SK-N-SH (cell line): ENCODE measurements around the gene CAPZA2.
"Not testable (repeated sequence)": the region's sequence is repeated elsewhere in the genome, so short reads cannot be mapped to it uniquely, and the experiment has no call there.

Source experiments
- CTCF ChIP-seq: fragments of 200-600 bp; sonication (generic); IDR thresholded peaks from 2 replicates; pipeline ENCODE4 v1.6.1; 2017; ENCODE audit warnings: antibody characterized with exemption, mild to moderate bottlenecking, moderate library complexity
- EP300 ChIP-seq, 2 experiments: IDR thresholded peaks; 2 replicates each; pipeline versions ENCODE4 v1.4.0 to v1.6.1; 2012; ENCODE audit warnings: borderline replicate concordance in 1 of 2, low read depth in 1 of 2, low read length in 1 of 2
- FOXM1 ChIP-seq: IDR thresholded peaks from 2 replicates; pipeline ENCODE4 v1.4.0; 2012; ENCODE audit warnings: low read depth, mild to moderate bottlenecking
- GATA2 ChIP-seq: sonication (generic); formaldehyde crosslinking; IDR thresholded peaks from 2 replicates; pipeline ENCODE4 v1.5.0; 2020; ENCODE audit warnings: mild to moderate bottlenecking, missing genetic modification reagents
- MEF2A ChIP-seq: IDR thresholded peaks from 2 replicates; pipeline ENCODE4 v1.4.0; 2012; ENCODE audit warnings: low read depth, borderline replicate concordance
- MXI1 ChIP-seq: IDR thresholded peaks from 2 replicates; pipeline ENCODE4 v1.6.1; 2012; ENCODE audit warnings: mild to moderate bottlenecking, low read depth, low read length, improper control_type of control experiment
- SIN3A ChIP-seq: IDR thresholded peaks from 2 replicates; pipeline ENCODE4 v1.6.1; 2012; ENCODE audit warnings: low read depth, mild to moderate bottlenecking, low read length, moderate library complexity, borderline replicate concordance
- SMC3 ChIP-seq: IDR thresholded peaks from 2 replicates; pipeline ENCODE4 v1.6.1; 2012; ENCODE audit warnings: low read depth, low read length, improper control_type of control experiment
- YY1 ChIP-seq: IDR thresholded peaks from 2 replicates; pipeline ENCODE4 v1.4.0; 2012; ENCODE audit warnings: low read depth, mild to moderate bottlenecking
- ZBTB33 ChIP-seq: IDR thresholded peaks from 2 replicates; pipeline ENCODE4 v1.4.0; 2012; ENCODE audit warnings: low read depth, borderline replicate concordance
- TF ChIP-seq, protein P1 (sequence below): fragments of 150-350 bp; IDR thresholded peaks from 2 replicates; pipeline ENCODE4 v1.6.1; 2016; ENCODE audit warnings: mild to moderate bottlenecking, low read depth, low read length
- TF ChIP-seq, protein P2 (sequence below): fragments of 150-350 bp; IDR thresholded peaks from 2 replicates; pipeline ENCODE4 v1.6.1; 2017; ENCODE audit warnings: antibody characterized with exemption, low read length, low read depth, borderline replicate concordance
- TF ChIP-seq, protein P3 (sequence below): IDR thresholded peaks from 2 replicates; pipeline ENCODE4 v1.4.0; 2012; ENCODE audit warnings: low read depth

- TF ChIP-seq SIN3A; MXI1; CTCF; FOXM1; YY1; ZBTB33; MEF2A; SMC3; GATA2; EP300 (IDR thresholded peaks at IDR 0.05; ENCODE audit: borderline replicate concordance in 1 of 2, low read depth in 1 of 2, low read length in 1 of 2): not testable (repeated sequence)
- TF ChIP-seq, protein P1, sequence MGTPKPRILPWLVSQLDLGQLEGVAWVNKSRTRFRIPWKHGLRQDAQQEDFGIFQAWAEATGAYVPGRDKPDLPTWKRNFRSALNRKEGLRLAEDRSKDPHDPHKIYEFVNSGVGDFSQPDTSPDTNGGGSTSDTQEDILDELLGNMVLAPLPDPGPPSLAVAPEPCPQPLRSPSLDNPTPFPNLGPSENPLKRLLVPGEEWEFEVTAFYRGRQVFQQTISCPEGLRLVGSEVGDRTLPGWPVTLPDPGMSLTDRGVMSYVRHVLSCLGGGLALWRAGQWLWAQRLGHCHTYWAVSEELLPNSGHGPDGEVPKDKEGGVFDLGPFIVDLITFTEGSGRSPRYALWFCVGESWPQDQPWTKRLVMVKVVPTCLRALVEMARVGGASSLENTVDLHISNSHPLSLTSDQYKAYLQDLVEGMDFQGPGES, result not testable (repeated sequence)
- TF ChIP-seq, protein P2, sequence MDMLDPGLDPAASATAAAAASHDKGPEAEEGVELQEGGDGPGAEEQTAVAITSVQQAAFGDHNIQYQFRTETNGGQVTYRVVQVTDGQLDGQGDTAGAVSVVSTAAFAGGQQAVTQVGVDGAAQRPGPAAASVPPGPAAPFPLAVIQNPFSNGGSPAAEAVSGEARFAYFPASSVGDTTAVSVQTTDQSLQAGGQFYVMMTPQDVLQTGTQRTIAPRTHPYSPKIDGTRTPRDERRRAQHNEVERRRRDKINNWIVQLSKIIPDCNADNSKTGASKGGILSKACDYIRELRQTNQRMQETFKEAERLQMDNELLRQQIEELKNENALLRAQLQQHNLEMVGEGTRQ, result not testable (repeated sequence)
- TF ChIP-seq, protein P3, sequence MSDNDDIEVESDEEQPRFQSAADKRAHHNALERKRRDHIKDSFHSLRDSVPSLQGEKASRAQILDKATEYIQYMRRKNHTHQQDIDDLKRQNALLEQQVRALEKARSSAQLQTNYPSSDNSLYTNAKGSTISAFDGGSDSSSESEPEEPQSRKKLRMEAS, result not testable (repeated sequence)
Observed at GRCh38 chr7:116936844-116937243, 74.5 kb downstream of the CAPZA2 start.
